ENCODE results near the gene WDR83.
"Not testable (repeated sequence)": the region's sequence is repeated elsewhere in the genome, so short reads cannot be mapped to it uniquely, and the experiment has no call there.

GRCh38 chr19:12678039-12678438 lies 11.4 kb downstream of the WDR83 start:
- not testable (repeated sequence) for TF ChIP-seq POLR2A (IDR thresholded peaks at IDR 0.05; ENCODE audit: low read length); GATA1 (IDR thresholded peaks at IDR 0.05; ENCODE audit: low read depth, low read length)
